Daoy (cell line): Measurements from ENCODE around the gene TMEM37. TPM values are rescaled to one million over a fixed set of nuclear protein-coding genes. Genes with fewer than 3 reads are reported as not detected.

Experiments used
- DNase-seq: peaks from one replicate; pipeline ENCODE4 v3.0.0-alpha.2; 2015; ENCODE audit warnings: low read depth
- total RNA-seq: library from RNA; depleted of rRNA; stranded (reverse); fragments of >200 nt; shearing (Covaris generic); gene quantifications from 2 replicates; pipeline ENCODE4 v1.2.3, GENCODE V29; 2014

TMEM37 gene
- total RNA-seq, 1 experiment from 2014 or later, result not detected

DNA sequence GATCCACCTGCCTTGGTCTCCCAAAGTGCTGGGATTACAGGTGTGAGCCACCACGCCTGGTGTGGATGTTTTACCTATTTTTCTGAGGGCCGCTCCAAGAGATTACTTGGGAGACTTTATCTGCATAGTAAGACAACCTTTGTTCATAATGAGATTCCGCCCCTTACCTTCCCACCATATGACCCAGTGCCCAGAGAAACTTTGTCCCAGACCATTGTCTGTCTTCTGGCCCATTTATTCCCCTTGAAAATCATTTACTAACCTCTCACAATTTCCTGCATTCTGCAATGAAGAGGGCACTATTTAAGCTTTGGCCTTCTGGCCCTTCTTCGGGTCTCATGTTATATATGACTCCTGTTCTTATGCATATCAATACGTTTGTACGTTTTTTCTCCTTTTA is 13.7 kb upstream of the TMEM37 start:
- no peak for DNase-seq

- no peak for DNase-seq
Measured at GRCh38 chr2:119419065-119419464, 12.6 kb upstream of the TMEM37 start.

- no peak for DNase-seq
Measured at GRCh38 chr2:119419803-119420508, 11.7 kb upstream of the TMEM37 start.

DNA sequence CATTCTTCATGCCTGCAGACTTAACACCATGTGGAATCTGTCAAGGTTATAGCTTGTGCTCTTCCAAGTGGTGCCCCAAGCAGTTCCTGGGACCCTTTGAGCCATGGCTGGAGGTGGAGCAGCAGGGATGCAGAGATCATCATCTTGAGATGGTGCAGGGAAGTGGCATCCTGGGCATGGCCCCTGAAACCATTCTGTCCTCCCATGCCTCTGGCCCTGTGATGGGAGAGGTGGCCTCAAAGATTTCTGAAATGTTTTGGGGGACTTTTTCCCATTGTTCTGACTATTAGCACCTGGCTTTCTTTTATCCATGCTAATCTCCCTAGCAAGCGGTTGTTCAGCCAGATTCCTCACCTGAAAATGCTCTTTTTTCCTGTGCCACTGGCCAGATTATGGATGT is 10.3 kb upstream of the TMEM37 start:
- no peak for DNase-seq

DNA sequence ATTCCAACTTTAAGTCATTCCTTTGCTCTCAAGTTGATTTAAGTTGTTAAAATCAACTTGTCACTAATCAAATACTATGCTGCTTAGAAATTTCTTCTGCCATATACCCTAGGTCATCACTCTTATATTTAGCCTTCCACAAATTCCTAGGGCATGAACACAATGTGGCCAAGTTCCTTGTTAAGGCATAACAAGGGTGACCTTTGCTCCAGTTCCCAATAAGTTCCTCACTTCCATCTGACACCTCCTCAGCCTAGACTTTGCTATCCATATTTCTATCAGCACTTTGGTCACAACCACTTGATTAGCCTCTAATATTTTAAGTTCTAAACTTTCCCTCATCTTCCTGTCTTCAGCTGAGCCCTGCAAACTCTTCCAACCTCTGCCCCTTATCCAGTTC is 9.9 kb upstream of the TMEM37 start:
- no peak for DNase-seq

DNA sequence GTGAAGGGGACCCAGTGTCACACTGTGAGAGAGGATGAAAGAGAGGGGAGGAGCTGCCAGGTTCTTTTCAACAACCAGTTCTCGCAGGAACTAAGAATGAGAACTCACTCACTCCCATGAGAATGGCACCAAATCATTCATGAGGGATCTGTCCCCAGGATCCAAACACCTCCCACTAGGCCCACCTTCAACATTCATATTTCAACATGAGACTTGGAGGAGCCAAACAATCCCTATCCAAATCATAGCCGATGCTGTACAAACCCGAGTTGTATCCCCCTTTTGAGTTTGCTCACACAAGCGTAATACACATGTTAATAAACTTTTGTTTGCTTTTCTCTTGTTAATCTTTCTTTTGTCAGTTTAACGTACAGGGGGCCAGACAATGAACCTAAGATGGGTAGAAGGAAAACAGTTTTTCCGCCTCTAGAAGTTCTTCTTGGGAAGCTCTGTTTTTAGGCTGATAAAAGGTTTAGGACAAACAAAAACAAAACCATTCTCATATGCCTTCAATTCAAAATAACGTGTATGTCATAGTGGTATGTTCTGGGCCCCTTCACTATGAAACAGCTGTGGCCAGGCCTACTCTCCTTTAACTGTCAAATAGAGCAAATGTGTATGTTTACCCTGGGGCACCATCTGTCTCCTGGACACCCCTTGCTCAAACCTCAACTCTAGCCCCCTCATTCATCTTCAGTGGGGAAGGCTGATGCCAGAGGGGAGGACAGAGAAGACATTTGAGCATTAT is 9.1 kb upstream of the TMEM37 start:
- no peak for DNase-seq

DNA sequence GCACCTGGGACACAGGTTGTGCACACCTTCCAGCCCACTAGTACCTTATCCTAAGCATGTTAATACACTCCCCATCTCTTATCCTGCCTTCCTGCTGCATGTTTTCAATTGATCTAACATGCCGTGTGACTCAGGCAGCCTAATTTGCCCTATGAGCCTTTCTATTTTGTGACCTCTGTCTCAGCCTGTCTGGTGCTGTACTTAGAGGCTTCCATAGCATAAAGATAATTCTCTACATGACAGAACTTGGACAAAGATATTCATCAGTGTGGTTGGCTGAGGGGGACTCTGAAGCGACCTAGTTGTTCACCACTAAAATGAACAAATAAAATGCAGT is 8.6 kb upstream of the TMEM37 start:
- DNase-seq, result no peak

- DNase-seq, result no peak
Measured at GRCh38 chr2:119423811-119424210, 7.8 kb upstream of the TMEM37 start.

DNA sequence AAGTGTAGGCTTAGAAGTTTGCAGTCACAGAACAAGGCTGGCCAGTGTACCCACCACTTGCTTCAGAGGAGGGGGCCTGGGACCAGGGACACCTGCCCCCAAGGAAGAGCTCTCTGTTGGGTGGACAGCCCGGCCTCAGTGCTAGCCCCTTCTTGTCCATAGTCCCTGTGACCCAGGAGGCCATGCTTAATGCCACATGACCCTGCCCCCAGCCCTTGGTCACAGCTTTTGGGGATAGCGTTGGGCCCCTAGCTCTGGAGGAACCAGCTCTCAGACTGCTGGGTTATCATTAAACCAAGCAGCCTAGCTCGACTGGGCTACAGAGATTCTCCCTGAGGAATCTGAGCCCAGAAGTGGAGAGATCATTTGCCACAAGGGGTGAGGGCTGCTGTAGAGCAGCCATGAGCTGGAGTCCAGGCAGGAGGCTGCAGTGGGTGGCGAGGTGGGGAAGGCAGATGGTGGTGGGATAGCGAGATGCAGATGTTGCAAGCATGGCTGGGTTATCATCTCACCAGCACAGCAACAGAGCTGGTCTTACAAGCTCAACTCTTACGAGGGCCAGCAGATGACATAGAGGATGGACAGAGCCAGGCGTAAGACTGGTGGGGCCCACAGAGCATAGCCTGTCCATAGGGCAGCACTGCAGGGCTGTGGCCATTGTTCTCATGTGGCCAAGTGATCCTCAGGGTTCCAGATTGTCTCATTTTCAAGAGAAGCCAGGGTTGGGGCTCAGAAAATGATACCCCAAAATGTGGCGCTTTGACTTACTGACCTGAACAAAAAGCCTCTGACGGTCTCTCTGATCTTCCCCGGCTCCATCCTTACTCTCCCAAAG is 7.2 kb upstream of the TMEM37 start:
- no peak for DNase-seq

DNA sequence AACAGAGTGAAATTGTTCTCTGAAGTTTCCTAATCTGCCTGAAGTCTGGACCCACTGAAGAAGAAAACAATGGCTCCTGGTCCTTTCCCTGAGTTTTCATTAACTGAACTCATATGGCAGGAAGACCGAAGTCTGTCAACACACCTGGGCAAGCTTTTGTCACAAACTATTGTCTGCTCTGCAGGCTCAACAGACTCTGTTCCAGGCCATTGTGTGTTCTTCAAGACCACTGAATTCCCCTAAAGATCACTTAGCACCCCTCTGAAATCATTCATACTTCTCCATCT is 6.6 kb upstream of the TMEM37 start:
- DNase-seq, result no peak

GRCh38 chr2:119425620-119426395 is 5.8 kb upstream of the TMEM37 start:
- DNase-seq, result no peak

DNA sequence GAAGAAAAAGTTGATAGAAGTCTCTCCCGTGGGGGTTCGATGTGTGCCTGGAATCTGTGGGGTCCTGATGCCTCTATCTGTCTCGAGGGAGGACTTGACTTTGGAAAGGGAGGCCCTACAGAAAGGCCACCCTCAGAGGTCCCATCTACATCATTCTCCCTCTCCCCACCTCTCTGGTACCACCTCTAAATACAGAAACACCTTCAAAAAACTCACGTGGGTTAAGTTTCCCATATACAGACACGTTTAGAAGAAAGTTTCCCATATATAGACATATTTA is 5.3 kb upstream of the TMEM37 start:
- DNase-seq, result no peak

DNA sequence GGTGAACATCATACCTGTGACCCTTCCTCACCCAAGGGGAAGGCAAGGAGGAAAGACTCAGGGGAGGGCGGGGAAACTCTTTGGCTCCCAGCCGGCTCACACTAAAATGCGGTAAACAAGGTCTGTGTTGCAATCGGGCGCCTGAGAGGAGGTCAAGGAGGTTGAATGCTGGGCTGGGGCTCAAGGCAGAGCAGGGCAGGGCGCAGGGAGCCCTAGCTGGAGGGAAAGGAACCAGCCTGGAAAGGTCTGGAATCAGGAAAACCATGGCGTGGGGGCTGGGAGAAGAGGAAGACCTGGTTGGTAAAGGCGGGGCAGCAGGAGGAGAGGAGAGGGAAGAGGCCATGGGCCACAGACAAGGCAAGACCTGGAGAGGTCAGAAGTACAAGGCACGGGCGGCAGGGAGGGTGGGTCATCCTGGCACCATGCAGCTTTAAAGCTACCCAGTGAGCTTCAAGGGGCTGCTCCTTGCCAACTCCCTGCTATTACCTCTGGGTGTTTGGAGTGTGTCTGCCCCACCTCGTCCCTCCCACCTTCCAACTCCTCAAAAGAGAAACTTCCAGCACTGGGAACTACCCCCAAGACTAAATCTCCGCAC is 4.8 kb upstream of the TMEM37 start:
- DNase-seq, result no peak

GRCh38 chr2:119427756-119428155 is 3.9 kb upstream of the TMEM37 start:
- DNase-seq, result no peak

DNA sequence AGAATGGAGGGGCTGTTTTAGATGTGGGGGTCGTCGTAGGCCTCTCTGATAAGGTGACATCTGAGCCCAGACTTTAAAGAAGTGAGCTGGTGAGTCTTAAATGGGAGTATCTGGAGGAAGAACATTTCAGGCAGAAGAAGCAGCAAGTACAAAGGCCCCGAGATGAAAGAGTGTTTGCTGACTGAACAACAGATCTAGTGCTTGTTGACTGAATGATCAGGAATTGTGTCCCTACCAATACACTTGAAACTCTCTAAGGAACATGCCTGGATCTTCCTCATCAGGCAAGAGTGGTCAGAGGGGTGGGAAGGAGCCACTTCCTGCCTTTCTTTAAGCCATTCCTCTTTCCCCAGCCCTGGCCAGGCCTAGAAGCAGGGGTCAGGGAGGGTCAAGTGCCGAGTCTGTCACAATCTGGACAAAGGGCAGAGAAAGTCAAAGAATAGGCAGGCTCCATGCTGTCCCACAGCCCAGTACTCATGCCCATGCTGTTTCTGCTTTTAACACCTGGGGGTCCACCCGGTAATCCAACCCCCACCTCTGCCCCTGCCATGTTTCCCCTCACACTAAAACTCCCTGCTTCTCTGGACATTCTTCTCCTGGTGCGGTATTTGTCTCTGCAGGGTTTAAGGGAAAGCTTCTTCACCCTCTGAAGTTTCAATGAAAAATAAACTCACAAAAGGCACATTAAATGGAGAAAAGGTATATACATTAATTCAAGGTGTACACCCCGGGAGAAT is 3.0 kb upstream of the TMEM37 start:
- no peak for DNase-seq

- no peak for DNase-seq
Measured at GRCh38 chr2:119429225-119429981, 2.3 kb upstream of the TMEM37 start.

- DNase-seq, result no peak
Measured at GRCh38 chr2:119430023-119430498, 1.6 kb upstream of the TMEM37 start.

- peak; percentile 58 for DNase-seq
Measured at GRCh38 chr2:119431976-119432850, 559 bp downstream of the TMEM37 start.

GRCh38 chr2:119432851-119433522 is 1.3 kb downstream of the TMEM37 start:
- DNase-seq, result no peak
